Endothelial cell (in vitro differentiated cells): ENCODE measurements around the gene TMEM273. TPM values are rescaled to one million over a fixed set of nuclear protein-coding genes. Genes with fewer than 3 reads are reported as not detected.
"Not testable (repeated sequence)": the region's sequence is repeated elsewhere in the genome, so short reads cannot be mapped to it uniquely, and the experiment has no call there.

ENCODE experiments used
- DNase-seq: peaks from one replicate; pipeline ENCODE4 v3.0.0; 2021; ENCODE audit warnings: low spot score
- H3K27ac Mint-ChIP-seq: one replicate; pipeline ENCODE4 v1.8.0; 2021; ENCODE audit warnings: mixed read lengths, inconsistent platforms; ENCODE audit not compliant: unreplicated experiment
- H3K27me3 Mint-ChIP-seq: one replicate; pipeline ENCODE4 v1.8.0; 2021; ENCODE audit warnings: mild to moderate bottlenecking, moderate library complexity, mixed read lengths, inconsistent platforms; ENCODE audit not compliant: unreplicated experiment
- H3K36me3 Mint-ChIP-seq: one replicate; pipeline ENCODE4 v1.8.0; 2021; ENCODE audit warnings: mild to moderate bottlenecking, low read depth, mixed read lengths, inconsistent platforms; ENCODE audit not compliant: unreplicated experiment
- H3K4me1 Mint-ChIP-seq: one replicate; pipeline ENCODE4 v1.8.0; 2021; ENCODE audit warnings: mild to moderate bottlenecking, mixed read lengths, inconsistent platforms; ENCODE audit not compliant: unreplicated experiment
- H3K4me3 Mint-ChIP-seq: one replicate; pipeline ENCODE4 v1.8.0; 2021; ENCODE audit warnings: mild to moderate bottlenecking, mixed read lengths, inconsistent platforms; ENCODE audit not compliant: unreplicated experiment
- H3K9me3 Mint-ChIP-seq: one replicate; pipeline ENCODE4 v1.8.0; 2021; ENCODE audit warnings: mixed read lengths, inconsistent platforms; ENCODE audit not compliant: unreplicated experiment
- CTCF ChIP-seq: fragments of 200-600 bp; sonication (generic); IDR thresholded peaks from one replicate; pipeline ENCODE4 v1.5.0; 2021; ENCODE audit warnings: antibody characterized with exemption; ENCODE audit not compliant: unreplicated experiment
- total RNA-seq: library from RNA; stranded (reverse); fragmentation: NEBNext Ultra II Directional; extraction: Animal tissue kit (Norgen Biotek cat#: 25700); gene quantifications from one replicate; pipeline ENCODE4 v1.2.1, GENCODE V29; 2021; ENCODE audit not compliant: unreplicated experiment

Gene TMEM273
- total RNA-seq, 1 donor from 2014 or later: 1.6 TPM

GRCh38 chr10:49202266-49202665 lies 14.1 kb upstream of the TMEM273 start:
- Mint-ChIP-seq H3K27me3 (no peaks in the 10 kb centered on the region), H3K4me3 (no peak overlapping the region), H3K4me1 (no peaks in the 10 kb centered on the region), H3K36me3 (no peaks in the 10 kb centered on the region), H3K27ac (no peak overlapping the region), H3K9me3 (no peaks in the 10 kb centered on the region)
- no peak for TF ChIP-seq CTCF
- DNase-seq: no peak

GRCh38 chr10:49200854-49201253 lies 12.7 kb upstream of the TMEM273 start:
- Mint-ChIP-seq H3K9me3 (no peaks in the 10 kb centered on the region), H3K36me3 (no peaks in the 10 kb centered on the region), H3K27me3 (no peaks in the 10 kb centered on the region), H3K4me3 (no peak overlapping the region), H3K27ac (no peak overlapping the region), H3K4me1 (no peaks in the 10 kb centered on the region)
- DNase-seq: no peak
- no peak for TF ChIP-seq CTCF

- H3K4me1 Mint-ChIP-seq: peaks cover 11% of the 10 kb centered on the region
- H3K9me3 Mint-ChIP-seq: no peaks in the 10 kb centered on the region
- H3K36me3 Mint-ChIP-seq: no peaks in the 10 kb centered on the region
- H3K27me3 Mint-ChIP-seq: no peaks in the 10 kb centered on the region
- no peak for TF ChIP-seq CTCF
- H3K4me3 Mint-ChIP-seq: no peak overlapping the region
- no peak overlapping the region for H3K27ac Mint-ChIP-seq
- no peak for DNase-seq
Measured at GRCh38 chr10:49197171-49197570, 9.0 kb upstream of the TMEM273 start.

GRCh38 chr10:49195864-49196263 lies 7.7 kb upstream of the TMEM273 start:
- H3K9me3 Mint-ChIP-seq, H3K27ac Mint-ChIP-seq, H3K4me3 Mint-ChIP-seq, H3K27me3 Mint-ChIP-seq, DNase-seq, H3K36me3 Mint-ChIP-seq: not testable (repeated sequence)
- H3K4me1 Mint-ChIP-seq: peaks cover 11% of the 10 kb centered on the region

- H3K4me3 Mint-ChIP-seq: no peak overlapping the region
- H3K9me3 Mint-ChIP-seq: no peaks in the 10 kb centered on the region
- H3K4me1 Mint-ChIP-seq: peaks cover 11% of the 10 kb centered on the region
- no peak for TF ChIP-seq CTCF
- no peaks in the 10 kb centered on the region for H3K36me3 Mint-ChIP-seq
- H3K27ac Mint-ChIP-seq: peak overlapping the region; percentile 81
- DNase-seq: no peak
- no peaks in the 10 kb centered on the region for H3K27me3 Mint-ChIP-seq
Measured at GRCh38 chr10:49194212-49194920, 6.2 kb upstream of the TMEM273 start.
